Adrenal gland (tissue), 12 donors: ENCODE data around the gene ODAD2. TPM values are rescaled to one million over a fixed set of nuclear protein-coding genes. Genes with fewer than 3 reads are reported as not detected.
"Not testable (repeated sequence)": the region's sequence is repeated elsewhere in the genome, so short reads cannot be mapped to it uniquely, and the experiment has no call there.

Experiments
- DNase-seq, 7 donors: peaks; one replicate each; pipeline ENCODE4 v3.0.0-alpha.2; 2019 to 2020
- H3K27ac ChIP-seq, 5 donors: fragments of 200-600 bp; sonication (generic) in 4 of 5; 1 replicate in 3 of 5; 2 replicates in 2 of 5; pipeline versions ENCODE4 v1.5.1 to v1.8.0; 2016 to 2020; ENCODE audit warnings: mild to moderate bottlenecking in 1 of 5
- H3K27me3 ChIP-seq: fragments of 200-600 bp; 2 replicates; pipeline ENCODE4 v1.8.0; 2021
- H3K36me3 ChIP-seq, 2 donors: fragments of 200-600 bp; replicated peaks in 1 of 2; 1 replicate in 1 of 2; 2 replicates in 1 of 2; pipeline versions ENCODE4 v1.5.1 to v1.8.0; 2018 to 2022
- H3K4me1 ChIP-seq, 2 donors: fragments of 200-600 bp; replicated peaks in 1 of 2; 1 replicate in 1 of 2; 2 replicates in 1 of 2; pipeline versions ENCODE4 v1.5.1 to v1.8.0; 2018 to 2021
- H3K4me3 ChIP-seq, 4 donors: fragments of 200-600 bp; sonication (generic) in 3 of 4; one replicate each; pipeline ENCODE4 v1.5.1; 2016 to 2018
- H3K9me3 ChIP-seq, 3 donors: fragments of 200-600 bp; sonication (generic) in 1 of 3; replicated peaks in 1 of 3; 1 replicate in 2 of 3; 2 replicates in 1 of 3; pipeline versions ENCODE4 v1.5.1 to v1.8.0; 2016 to 2021
- POLR2A ChIP-seq, 2 donors: fragments of 450-650 bp; IDR thresholded peaks; one replicate each; pipeline ENCODE4 v1.6.1; 2017; ENCODE audit warnings: antibody characterized with exemption in 2 of 2, mild to moderate bottlenecking in 2 of 2, moderate library complexity in 1 of 2
- WGBS, 4 donors: extraction: QIAGEN DNeasy Blood & Tissue Kit in 2 of 4; methylation state at CpG; one replicate each; pipeline versions ENCODE4 v1.1.5 to v1.1.7; 2013 to 2017; 5-methylcytosine and 5-hydroxymethylcytosine counted together
- intact Hi-C, 2 donors: fragments of 100-400 bp; cut with DNase I; formaldehyde crosslinking; loops; one replicate each; pipeline versions ENCODE4 v1.14.1 to v1.15.0; 2022 to 2023
- polyA plus RNA-seq, 3 donors: library from polyadenylated mRNA; stranded (reverse); fragments of 200-250 nt in 2 of 3; fragments of 350-450 nt in 1 of 3; fragmentation: Illumina TruSeq in 1 of 3; extraction: RNeasy Lipid Tissue Mini Kit (QIAGEN cat#74804) in 1 of 3; gene quantifications; one replicate each; pipeline ENCODE4 v1.2.3, GENCODE V29; 2013 to 2014
- total RNA-seq, 9 donors: library from RNA; depleted of rRNA in 4 of 9; stranded (reverse); fragments of >200 nt in 4 of 9; fragments of 120-200 nt in 1 of 9; fragmentation: NEBNext Ultra II Directional in 1 of 9; extraction: Animal tissue kit (Norgen Biotek cat#: 25700) in 1 of 9; gene quantifications; one replicate each; pipeline versions ENCODE4 v1.1.0 to v1.2.4, GENCODE V29; 2013 to 2023
- TF ChIP-seq, protein P1 (sequence below), 6 experiments: fragments of 450-650 bp in 4 of 6; fragments of 200-600 bp in 2 of 6; sonication (generic) in 1 of 6; IDR thresholded peaks; 1 replicate in 5 of 6; 2 replicates in 1 of 6; pipeline versions ENCODE4 v1.5.1 to v1.8.0; 2016 to 2021; ENCODE audit warnings: antibody characterized with exemption in 6 of 6, mild to moderate bottlenecking in 2 of 6, moderate library complexity in 1 of 6
- donor health status: healthy with polysubstance abuse.
- donor health status: Bipolar disorder and iron deficiency.
- donor health status: DM: yes; HTN: yes; CAD: no.
- donor health status: DM: no; HTN: no; CAD: no.
- donor health status: DM: no; HTN: no; CAD: no.
- donor health status: DM: yes; HTN: yes; CAD: no.

The ODAD2 gene
- total and polyA plus RNA-seq, 12 donors, result 0.35 to 2.4 (median 1.2) TPM

- intact Hi-C loops, result no loop called here
- Histone ChIP-seq H3K4me1 (no peaks in the 10 kb centered on the region), H3K27ac (no peak overlapping the region), H3K4me3 (peak overlapping the region in 1 of 4 donors; percentile 45), H3K36me3 (no peaks in the 10 kb centered on the region), H3K27me3 (no peaks in the 10 kb centered on the region), H3K9me3 (no peaks in the 10 kb centered on the region)
- DNase-seq, result no peak
- WGBS, 4 donors, result 91 to 96% (median 94%) methylated on average over 5 to 6 of the region's 6 CpGs
- no peak for TF ChIP-seq POLR2A (IDR thresholded peaks at IDR 0.05)
- TF ChIP-seq, protein P1, sequence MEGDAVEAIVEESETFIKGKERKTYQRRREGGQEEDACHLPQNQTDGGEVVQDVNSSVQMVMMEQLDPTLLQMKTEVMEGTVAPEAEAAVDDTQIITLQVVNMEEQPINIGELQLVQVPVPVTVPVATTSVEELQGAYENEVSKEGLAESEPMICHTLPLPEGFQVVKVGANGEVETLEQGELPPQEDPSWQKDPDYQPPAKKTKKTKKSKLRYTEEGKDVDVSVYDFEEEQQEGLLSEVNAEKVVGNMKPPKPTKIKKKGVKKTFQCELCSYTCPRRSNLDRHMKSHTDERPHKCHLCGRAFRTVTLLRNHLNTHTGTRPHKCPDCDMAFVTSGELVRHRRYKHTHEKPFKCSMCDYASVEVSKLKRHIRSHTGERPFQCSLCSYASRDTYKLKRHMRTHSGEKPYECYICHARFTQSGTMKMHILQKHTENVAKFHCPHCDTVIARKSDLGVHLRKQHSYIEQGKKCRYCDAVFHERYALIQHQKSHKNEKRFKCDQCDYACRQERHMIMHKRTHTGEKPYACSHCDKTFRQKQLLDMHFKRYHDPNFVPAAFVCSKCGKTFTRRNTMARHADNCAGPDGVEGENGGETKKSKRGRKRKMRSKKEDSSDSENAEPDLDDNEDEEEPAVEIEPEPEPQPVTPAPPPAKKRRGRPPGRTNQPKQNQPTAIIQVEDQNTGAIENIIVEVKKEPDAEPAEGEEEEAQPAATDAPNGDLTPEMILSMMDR (IDR thresholded peaks at IDR 0.05), result no peak
Observed at GRCh38 chr10:27959093-27959715, 39.7 kb downstream of the ODAD2 start.

DNA sequence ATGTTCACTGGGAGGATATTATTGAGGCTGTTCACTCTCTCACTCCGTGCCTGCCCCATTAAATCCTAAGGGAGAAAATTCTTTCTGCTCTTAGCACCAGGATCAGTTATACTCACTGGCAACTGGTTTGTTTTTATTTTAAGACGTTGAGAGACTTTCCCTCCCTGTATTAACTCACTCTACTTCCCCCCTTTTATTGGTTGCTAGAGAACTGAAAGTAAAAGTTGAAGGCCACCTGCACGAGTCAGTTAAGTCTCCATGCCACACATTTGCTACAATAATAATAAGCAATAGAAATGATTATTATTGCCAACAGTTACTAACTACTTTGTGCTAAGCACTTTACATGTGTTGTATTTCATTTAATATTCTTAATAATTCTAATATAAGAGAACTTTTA is 40.5 kb downstream of the ODAD2 start:
- DNase-seq, H3K36me3 ChIP-seq, intact Hi-C loops, H3K27me3 ChIP-seq, H3K4me1 ChIP-seq, H3K9me3 ChIP-seq: not testable (repeated sequence)
- WGBS, 4 donors, result 23 to 32% (median 25%) methylated on average over 3 of the region's 3 CpGs
- peak overlapping the region in 1 of 5 donors; percentile 34 for H3K27ac ChIP-seq
- H3K4me3 ChIP-seq, result peak overlapping the region in 1 of 4 donors; percentile 45

DNA sequence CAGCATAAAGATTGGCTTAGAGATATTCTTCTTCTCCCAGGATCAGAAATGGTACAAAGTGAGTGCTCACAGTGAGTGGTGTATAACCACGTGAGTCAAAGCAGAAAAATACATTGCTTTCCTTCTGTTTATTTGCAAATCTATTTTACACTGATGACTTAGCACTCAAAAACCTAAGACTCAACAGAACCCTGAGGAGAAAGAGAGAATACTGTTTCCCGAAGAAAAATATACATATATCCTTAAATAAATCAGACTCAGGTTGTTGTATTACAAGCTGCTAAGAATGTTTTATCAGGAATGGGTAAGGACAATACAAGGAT is 48.7 kb downstream of the ODAD2 start:
- no peaks in the 10 kb centered on the region for H3K4me1 ChIP-seq
- intact Hi-C loops, result no loop called here
- no peaks in the 10 kb centered on the region for H3K36me3 ChIP-seq
- H3K9me3 ChIP-seq, result no peaks in the 10 kb centered on the region
- 69 to 81% (median 81%) methylated on average over 2 of the region's 2 CpGs for WGBS, 4 donors
- no peaks in the 10 kb centered on the region for H3K27me3 ChIP-seq
- no peak for DNase-seq
- no peak for TF ChIP-seq POLR2A (IDR thresholded peaks at IDR 0.05)
- no peak overlapping the region for H3K27ac ChIP-seq
- no peak overlapping the region for H3K4me3 ChIP-seq

DNA sequence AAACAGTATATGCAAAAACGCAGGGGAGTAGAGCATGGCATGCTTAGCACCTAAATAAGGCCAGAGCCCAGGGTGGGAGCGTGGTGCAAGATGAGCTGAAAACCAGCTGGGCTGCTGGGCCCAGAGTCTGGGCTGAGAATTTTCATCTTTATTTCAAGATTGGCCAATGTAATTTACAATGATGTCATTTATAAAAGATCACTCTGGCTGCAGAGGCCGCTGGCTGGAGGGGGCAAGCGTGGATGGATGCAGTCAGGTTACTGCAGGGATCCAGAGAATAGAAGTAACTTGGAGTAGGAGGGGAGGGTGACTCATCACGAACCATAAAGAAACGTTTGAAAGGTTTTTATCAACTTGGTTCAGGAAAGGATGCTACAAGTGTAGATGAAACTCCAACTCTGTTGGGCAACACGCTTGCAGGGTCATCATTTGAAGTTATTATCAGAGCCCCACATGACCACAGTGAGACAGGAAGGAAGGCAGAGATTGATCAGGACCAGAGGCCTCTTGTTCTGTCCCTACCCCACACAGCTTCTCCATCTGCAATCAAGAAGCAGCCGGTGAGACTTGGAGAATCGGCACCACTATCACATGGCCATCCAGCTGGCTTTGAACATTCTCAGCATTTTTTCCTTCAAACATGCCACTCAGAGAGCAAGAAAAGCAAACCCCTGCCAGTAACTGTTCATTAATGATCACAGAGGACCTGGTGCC is 49.2 kb downstream of the ODAD2 start:
- Histone ChIP-seq H3K4me1 (no peaks in the 10 kb centered on the region), H3K27ac (no peak overlapping the region), H3K4me3 (no peak overlapping the region), H3K36me3 (no peaks in the 10 kb centered on the region), H3K27me3 (no peaks in the 10 kb centered on the region), H3K9me3 (no peaks in the 10 kb centered on the region)
- no peak for DNase-seq
- intact Hi-C loops, result no loop called here
- 60 to 67% (median 67%) methylated on average over 9 of the region's 9 CpGs for WGBS, 4 donors
- TF ChIP-seq POLR2A (IDR thresholded peaks at IDR 0.05), result no peak
- TF ChIP-seq, protein P1 (IDR thresholded peaks at IDR 0.05), result no peak

DNA sequence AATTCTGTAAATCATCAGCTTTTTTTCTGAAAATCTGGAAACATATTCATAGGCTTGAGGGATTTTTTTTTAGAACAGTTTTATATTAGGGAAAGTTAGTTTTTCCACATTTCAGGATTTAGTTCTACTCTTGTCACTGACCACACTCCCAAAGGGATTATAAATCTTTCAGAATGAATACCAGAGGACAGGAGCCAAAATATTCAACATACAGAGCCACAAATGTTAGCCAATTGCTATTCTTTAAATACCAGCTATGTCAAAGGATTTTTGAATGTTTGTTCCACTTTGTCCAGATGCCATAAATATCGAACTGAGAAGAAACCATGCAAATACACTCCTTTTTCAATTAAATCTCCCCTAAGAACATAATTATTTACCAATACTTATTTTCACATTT is 50.7 kb downstream of the ODAD2 start:
- Histone ChIP-seq H3K4me3 (no peak overlapping the region), H3K27me3 (no peaks in the 10 kb centered on the region), H3K27ac (no peak overlapping the region), H3K36me3 (no peaks in the 10 kb centered on the region), H3K4me1 (no peaks in the 10 kb centered on the region), H3K9me3 (no peaks in the 10 kb centered on the region)
- no peak for DNase-seq
- 38 to 58% (median 51%) methylated on average over 1 of the region's 1 CpG for WGBS, 4 donors
- intact Hi-C loops, result no loop called here
- TF ChIP-seq POLR2A (IDR thresholded peaks at IDR 0.05), result no peak
- TF ChIP-seq, protein P1 (IDR thresholded peaks at IDR 0.05), result no peak
